ENCODE data around the gene EXD3. TPM values are rescaled to one million over a fixed set of nuclear protein-coding genes. Genes with fewer than 3 reads are reported as not detected.

The EXD3 gene
- total and polyA plus RNA-seq, 2 of the 13 experiments (the other 11 are each of a cell fraction or from before 2014, with no cell fraction given): 2.7 to 4.8 TPM

GRCh38 chr9:137300567-137301080 lies 122.3 kb downstream of the EXD3 start (continued):
- TF ChIP-seq SIN3A (IDR thresholded peaks at IDR 0.05; ENCODE audit: borderline replicate concordance, low read depth, low read length) (no peak), ZNF180 (CRISPR knock-in tag; IDR thresholded peaks at IDR 0.05; ENCODE audit: borderline replicate concordance, low read depth) (no peak), DNMT3B (CRISPR knock-in tag; conservative IDR thresholded peaks at IDR 0.05) (no peak), ZC3H13 (CRISPR knock-in tag; IDR thresholded peaks at IDR 0.05) (no peak), MIER3 (CRISPR knock-in tag; IDR thresholded peaks at IDR 0.05; ENCODE audit: borderline replicate concordance) (no peak), CBX1 (IDR thresholded peaks at IDR 0.05; ENCODE audit: low read depth) (no peak), TGIF2 (CRISPR knock-in tag; IDR thresholded peaks at IDR 0.05) (peak; percentile 22; the same call in 1 of the 2 replicates), RNF219 (CRISPR knock-in tag; IDR thresholded peaks at IDR 0.05) (no peak), MTA1 (CRISPR knock-in tag; IDR thresholded peaks at IDR 0.05; ENCODE audit: borderline replicate concordance) (no peak), FOXO1 (CRISPR knock-in tag; IDR thresholded peaks at IDR 0.05) (no peak), ZNF530 (CRISPR knock-in tag; IDR thresholded peaks at IDR 0.05; ENCODE audit: low read depth) (no peak), ZNF44 (CRISPR knock-in tag; IDR thresholded peaks at IDR 0.05) (no peak), ZNF329 (CRISPR knock-in tag; IDR thresholded peaks at IDR 0.05; ENCODE audit: low read depth) (no peak), ZFP41 (CRISPR knock-in tag; IDR thresholded peaks at IDR 0.05; ENCODE audit: borderline replicate concordance) (no peak), FIP1L1 (IDR thresholded peaks at IDR 0.05; ENCODE audit: borderline replicate concordance, insufficient read depth, low read depth, low read length) (no peak), SOX5 (CRISPR knock-in tag; IDR thresholded peaks at IDR 0.05; ENCODE audit: borderline replicate concordance) (peak; percentile 41; the same call in 1 of the 2 replicates), MTF2 (CRISPR knock-in tag; IDR thresholded peaks at IDR 0.05; ENCODE audit: borderline replicate concordance) (no peak), ZNF713 (CRISPR knock-in tag; IDR thresholded peaks at IDR 0.05) (no peak), HMG20B (CRISPR knock-in tag; conservative IDR thresholded peaks at IDR 0.05) (no peak), ZNF780A (CRISPR knock-in tag; IDR thresholded peaks at IDR 0.05) (no peak), NCOA2 (CRISPR knock-in tag; IDR thresholded peaks at IDR 0.05) (no peak), MLX (CRISPR knock-in tag; IDR thresholded peaks at IDR 0.05) (no peak), ELF3 (CRISPR knock-in tag; IDR thresholded peaks at IDR 0.05) (no peak)
- TF ChIP-seq, protein P1, sequence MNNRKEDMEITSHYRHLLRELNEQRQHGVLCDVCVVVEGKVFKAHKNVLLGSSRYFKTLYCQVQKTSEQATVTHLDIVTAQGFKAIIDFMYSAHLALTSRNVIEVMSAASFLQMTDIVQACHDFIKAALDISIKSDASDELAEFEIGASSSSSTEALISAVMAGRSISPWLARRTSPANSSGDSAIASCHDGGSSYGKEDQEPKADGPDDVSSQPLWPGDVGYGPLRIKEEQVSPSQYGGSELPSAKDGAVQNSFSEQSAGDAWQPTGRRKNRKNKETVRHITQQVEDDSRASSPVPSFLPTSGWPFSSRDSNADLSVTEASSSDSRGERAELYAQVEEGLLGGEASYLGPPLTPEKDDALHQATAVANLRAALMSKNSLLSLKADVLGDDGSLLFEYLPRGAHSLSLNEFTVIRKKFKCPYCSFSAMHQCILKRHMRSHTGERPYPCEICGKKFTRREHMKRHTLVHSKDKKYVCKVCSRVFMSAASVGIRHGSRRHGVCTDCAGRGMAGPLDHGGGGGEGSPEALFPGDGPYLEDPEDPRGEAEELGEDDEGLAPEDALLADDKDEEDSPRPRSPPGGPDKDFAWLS (CRISPR knock-in tag; IDR thresholded peaks at IDR 0.05; ENCODE audit: borderline replicate concordance): no peak
- TF ChIP-seq, protein P2, sequence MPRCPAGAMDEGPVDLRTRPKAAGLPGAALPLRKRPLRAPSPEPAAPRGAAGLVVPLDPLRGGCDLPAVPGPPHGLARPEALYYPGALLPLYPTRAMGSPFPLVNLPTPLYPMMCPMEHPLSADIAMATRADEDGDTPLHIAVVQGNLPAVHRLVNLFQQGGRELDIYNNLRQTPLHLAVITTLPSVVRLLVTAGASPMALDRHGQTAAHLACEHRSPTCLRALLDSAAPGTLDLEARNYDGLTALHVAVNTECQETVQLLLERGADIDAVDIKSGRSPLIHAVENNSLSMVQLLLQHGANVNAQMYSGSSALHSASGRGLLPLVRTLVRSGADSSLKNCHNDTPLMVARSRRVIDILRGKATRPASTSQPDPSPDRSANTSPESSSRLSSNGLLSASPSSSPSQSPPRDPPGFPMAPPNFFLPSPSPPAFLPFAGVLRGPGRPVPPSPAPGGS (CRISPR knock-in tag; IDR thresholded peaks at IDR 0.05): no peak
